ENCODE measurements around the gene PLCB2. TPM values are rescaled to one million over a fixed set of nuclear protein-coding genes. Genes with fewer than 3 reads are reported as not detected.

PLCB2 gene
- total and polyA plus RNA-seq, 2 donors (not counting 3 experiments of a cell fraction or from before 2014, with no cell fraction given): 1.5 to 1.6 TPM

- Histone ChIP-seq H3K9ac (replicated peaks; ENCODE audit: extremely low read depth, insufficient read depth, low read length) (no peak overlapping the region), H3K27me3 (ENCODE audit: control insufficient read depth in 2 of 2, insufficient read depth in 2 of 2, low read length in 2 of 2) (peaks cover 5 to 11% of the 10 kb centered on the region in 2 experiments), H3K9me1 (replicated peaks; ENCODE audit: control insufficient read depth, extremely low read depth, insufficient read depth, low read length) (no peaks in the 10 kb centered on the region), H3K4me2 (ENCODE audit: insufficient read depth, low read length) (no peak overlapping the region), H3K36me3 (ENCODE audit: control insufficient read depth in 2 of 2, extremely low read depth in 1 of 2, insufficient read depth in 2 of 2, low read length in 2 of 2) (no peaks in the 10 kb centered on the region), H3K4me1 (ENCODE audit: control insufficient read depth, extremely low read depth, insufficient read depth, low read length) (no peaks in the 10 kb centered on the region), H3K27ac (ENCODE audit: insufficient read depth, low read depth, low read length) (no peak overlapping the region), H4K20me1 (replicated peaks; ENCODE audit: control insufficient read depth, extremely low read depth, insufficient read depth, low read length) (no peaks in the 10 kb centered on the region), H2AFZ (ENCODE audit: low read depth, low read length) (no peak overlapping the region), H3K4me3 (replicated peaks in 1 of 3; ENCODE audit: insufficient read depth in 1 of 3, low read depth in 1 of 3, low read length in 3 of 3) (no peak overlapping the region), H3K79me2 (ENCODE audit: control insufficient read depth, insufficient read depth, low read length) (no peaks in the 10 kb centered on the region), H3K9me3 (replicated peaks; ENCODE audit: control insufficient read depth, insufficient read depth, low read length) (no peaks in the 10 kb centered on the region)
- POLR2A ChIA-PET: no interaction called here
- dilution Hi-C loops (cut with MboI; ENCODE audit: extremely low pct_ligation_motif_present, low sequenced_read_pairs) (no loop called here), intact Hi-C loops (cut with micrococcal nuclease) (no loop called here)
- CTCF ChIA-PET: interaction anchor here (1.1 to 3.9 kb wide), 8 partner anchors 9 to 36 kb away, joined by 3 to 32 read pairs (median 5); no protein-coding TSS in a partner anchor
- no TSS peak for BruUV-seq (replicated peaks)
- TF ChIP-seq MAX (IDR thresholded peaks at IDR 0.05; ENCODE audit: insufficient read depth, insufficient read length) (no peak), JUN (IDR thresholded peaks at IDR 0.05; ENCODE audit: borderline replicate concordance, insufficient read depth, insufficient read length, low read depth) (no peak), CTCF (IDR thresholded peaks at IDR 0.05; ENCODE audit: extremely low read depth in 1 of 2, insufficient read depth in 1 of 2, low read depth in 1 of 2, low read length in 2 of 2) (no peak), GATA2 (IDR thresholded peaks at IDR 0.05; ENCODE audit: insufficient read depth, insufficient read length, low read depth, low read length) (no peak), POLR2A (IDR thresholded peaks at IDR 0.05; ENCODE audit: low read depth, low read length) (no peak), FOS (IDR thresholded peaks at IDR 0.05; ENCODE audit: borderline replicate concordance, insufficient read depth, low read length) (no peak), POLR2AphosphoS5 (IDR thresholded peaks at IDR 0.05; ENCODE audit: insufficient read depth, low read depth, low read length) (no peak), MYC (IDR thresholded peaks at IDR 0.05; ENCODE audit: low read depth, low read length) (no peak), EZH2 (IDR thresholded peaks at IDR 0.05; ENCODE audit: borderline replicate concordance, low read depth, low read length, severe bottlenecking) (no peak)
- DNase-seq (ENCODE audit: low read depth, low spot score) (no peak), FAIRE-seq (no peak)
Observed at GRCh38 chr15:40302288-40302886, 5.3 kb downstream of the PLCB2 start.

Measured in endothelial cell of umbilical vein (primary cell).